Stimulated activated CD4-positive, alpha-beta T cell treated with anti-CD3 and anti-CD28 coated beads, Interleukin-15, amount 100 ng/mL, for 1 hour (primary cell): Measurements from ENCODE around the gene NECTIN3.

ENCODE experiments used
- DNase-seq, 2 donors: peaks; one replicate each; pipeline ENCODE4 v3.0.0-alpha.2; 2020; ENCODE audit warnings: low read depth in 1 of 2, low spot score in 1 of 2

The NECTIN3 gene

DNA sequence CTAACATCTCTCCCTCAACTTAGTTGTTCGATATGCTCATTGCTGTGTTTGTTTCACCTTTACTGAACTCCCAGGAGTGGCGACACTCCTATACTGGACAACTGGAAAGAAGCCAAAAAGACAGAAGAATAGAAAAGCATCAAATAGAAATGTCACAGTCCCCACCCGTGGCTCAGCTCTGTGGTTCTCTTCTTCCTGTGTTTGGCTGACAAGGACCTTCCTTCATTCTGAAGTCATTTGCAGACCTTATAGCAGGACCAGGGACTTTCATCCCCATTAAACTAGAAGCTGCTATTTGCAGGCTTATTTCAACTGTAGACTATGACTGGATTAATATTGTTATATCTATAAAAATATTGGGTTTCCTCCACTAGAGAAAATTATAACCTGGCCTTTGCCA lies 125.9 kb downstream of the NECTIN3 start:
- DNase-seq = no peak

DNA sequence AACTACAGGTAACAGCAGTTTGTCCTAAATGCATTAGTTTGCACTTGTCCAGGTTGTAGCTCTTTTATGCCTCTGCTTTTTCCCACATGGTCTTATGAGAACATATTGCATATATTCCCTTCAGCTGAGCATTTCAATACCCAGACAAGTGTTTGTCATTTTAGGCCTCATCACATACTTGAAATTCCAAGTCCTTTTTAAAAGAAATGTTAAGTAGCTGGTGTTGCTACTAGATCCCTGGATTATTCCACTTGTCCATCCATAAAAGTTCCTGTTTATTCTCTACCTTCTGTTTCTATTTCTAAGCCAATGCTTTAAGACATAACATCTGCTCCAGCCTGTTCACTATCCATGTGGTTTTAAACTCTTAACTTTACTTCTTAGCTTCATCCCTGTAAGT lies 128.4 kb downstream of the NECTIN3 start:
- DNase-seq = no peak

DNA sequence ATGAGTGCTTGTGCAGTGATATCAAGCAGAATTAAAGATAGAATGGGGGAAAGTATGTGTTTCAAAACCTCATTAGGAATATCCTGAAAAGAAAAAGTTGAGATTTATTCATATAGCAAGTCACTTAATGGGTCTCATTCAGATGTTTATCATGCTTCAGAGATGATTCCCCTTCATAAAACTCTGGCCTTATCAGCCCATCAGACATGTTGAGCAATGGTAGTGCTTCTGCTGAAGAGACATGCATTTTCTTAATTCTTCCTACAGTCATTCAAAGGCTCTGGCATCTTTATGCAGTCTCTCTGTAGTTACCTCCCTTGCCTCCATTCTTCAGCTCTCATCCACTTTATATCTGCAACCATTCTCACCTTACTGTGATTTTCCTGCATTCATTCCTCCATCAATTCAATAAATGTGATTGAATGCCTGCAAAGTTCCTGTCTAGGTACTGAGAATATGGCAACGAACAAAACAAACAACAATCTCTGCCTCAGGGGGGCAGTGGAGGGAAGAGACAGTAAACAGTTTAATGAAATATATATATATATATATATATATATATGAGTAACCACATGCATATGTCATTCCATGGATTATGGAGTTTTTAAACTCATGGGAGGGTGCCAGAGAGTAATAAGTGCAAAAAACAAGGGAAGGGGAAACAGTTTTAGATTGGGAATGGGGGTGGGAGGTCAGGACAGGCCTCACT lies 138.5 kb downstream of the NECTIN3 start:
- no peak for DNase-seq

DNA sequence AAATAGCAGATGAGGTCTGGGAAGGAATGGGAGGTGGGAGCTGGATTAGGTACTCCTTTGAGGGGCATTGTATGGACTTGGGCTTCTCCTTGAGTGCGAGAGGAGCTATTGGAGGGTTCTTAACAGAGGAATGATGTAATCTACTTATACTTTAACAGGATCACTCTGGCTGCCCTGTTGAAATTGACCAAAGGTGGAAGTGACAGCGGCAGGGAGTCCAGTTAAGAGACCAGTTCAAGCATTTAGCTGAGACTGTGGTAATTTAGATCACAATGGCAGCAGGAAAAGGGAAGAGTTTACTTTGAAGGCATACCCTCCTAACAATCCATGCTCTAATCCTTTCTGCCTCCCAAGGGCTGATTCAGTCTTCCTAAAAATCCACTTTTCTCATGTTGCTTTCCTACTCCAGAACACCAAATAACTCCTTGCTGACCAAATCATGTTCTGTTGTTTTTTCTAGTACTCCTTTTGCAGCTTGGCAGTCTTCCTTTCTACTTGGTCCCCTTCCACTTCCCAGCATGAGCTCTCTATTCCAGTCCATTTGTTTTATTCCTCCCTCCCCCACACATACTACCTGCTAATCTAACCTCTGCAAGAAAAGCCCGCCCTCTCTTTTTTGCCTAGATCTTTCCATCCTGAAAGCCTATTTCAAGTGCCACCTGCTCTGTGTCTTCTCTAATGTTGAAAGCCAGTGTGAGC lies 139.4 kb downstream of the NECTIN3 start:
- DNase-seq = no peak

DNA sequence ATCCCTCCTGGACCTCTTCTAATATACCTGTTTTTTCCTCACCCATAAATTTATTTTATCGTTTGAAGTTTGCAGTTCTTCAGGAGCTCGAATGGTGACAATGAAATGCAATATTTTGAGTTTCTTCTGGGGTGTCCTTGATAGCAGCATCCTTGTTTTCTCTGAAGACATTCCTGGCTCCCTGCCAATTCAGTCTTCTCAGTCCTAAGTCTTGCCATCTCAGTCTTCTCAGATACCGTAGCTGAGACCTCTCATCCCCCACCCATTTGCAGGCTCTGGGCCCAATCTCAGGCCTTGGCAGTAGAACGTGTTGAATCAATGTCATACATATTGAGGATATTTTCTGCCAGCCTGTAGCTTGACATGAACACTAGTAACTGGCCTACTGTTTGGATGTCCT lies 140.9 kb downstream of the NECTIN3 start:
- DNase-seq = no peak

DNA sequence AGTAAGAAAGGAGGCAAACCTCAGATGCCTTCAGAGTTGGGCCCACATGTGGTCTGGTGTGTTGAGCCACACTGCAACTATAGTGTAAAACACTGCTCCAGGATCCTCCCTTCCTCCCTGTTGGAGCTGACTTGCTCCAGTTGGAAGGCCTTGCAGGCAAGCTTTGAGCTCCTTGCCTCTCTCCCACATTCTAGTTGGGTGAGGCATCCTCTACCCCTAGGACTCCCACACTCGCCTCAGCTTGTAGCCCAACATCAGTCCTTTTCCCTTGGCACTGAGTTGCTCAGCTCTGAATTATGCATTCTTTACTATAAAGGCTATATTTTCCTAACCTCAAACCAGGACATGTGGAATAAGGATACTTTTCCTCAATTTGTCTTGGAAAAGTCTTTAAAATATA lies 143.9 kb downstream of the NECTIN3 start:
- no peak for DNase-seq

DNA sequence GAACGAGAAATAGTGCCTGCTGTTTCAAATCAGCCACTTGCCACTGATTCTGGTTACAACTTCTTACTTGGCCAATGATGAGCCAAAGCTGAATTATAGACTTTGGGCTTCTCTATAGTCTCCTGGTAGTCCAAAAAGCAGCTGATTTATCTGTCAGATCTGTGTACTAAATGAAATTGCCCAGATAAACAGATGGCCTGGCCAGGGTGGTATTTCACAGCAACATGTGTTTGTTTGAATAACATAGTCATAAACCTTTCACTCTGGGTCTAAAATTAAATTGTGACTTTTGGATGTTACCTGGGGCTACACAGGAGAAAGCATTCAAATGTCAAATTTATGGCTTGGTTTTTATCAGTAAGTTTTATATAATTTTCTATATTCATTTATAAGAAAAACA lies 147.0 kb downstream of the NECTIN3 start:
- no peak for DNase-seq

DNA sequence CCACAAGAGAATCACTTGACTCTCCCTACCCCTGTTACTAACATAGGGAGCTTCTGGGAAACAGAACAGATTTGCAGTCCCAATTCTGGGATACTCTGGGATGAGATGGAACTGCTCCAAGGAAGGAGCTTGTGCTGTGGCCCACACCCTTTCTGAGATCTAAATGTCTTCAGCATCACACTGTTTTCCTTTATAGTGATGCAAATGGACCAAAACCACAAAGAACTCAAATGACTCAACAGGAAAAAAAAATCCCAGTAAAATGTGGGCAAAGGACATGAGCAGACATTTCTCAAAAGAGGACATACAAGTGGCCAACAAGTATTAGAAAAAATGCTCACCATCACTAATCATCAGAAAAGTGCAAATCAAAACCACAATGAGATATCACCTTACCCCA lies 155.6 kb downstream of the NECTIN3 start:
- DNase-seq = no peak

DNA sequence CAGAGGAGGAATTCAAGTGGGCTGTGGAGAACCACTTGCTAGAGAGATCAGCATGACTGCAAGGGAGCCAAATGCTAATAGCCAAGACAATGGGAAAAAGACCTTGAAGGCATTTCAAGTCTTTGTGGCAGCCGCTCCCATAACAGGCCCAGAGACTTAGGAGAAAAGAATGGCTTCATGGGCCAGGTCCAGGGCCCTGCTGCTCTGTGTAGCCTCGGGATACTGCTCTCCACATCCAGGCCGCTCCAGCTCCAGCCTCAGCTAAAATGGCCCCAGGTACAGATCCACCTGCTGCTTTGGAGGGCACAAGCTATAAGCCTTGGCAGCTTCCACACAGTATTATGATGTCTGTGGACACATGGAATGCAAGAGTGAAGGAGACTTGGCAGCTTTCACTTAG lies 157.7 kb downstream of the NECTIN3 start:
- no peak for DNase-seq

DNA sequence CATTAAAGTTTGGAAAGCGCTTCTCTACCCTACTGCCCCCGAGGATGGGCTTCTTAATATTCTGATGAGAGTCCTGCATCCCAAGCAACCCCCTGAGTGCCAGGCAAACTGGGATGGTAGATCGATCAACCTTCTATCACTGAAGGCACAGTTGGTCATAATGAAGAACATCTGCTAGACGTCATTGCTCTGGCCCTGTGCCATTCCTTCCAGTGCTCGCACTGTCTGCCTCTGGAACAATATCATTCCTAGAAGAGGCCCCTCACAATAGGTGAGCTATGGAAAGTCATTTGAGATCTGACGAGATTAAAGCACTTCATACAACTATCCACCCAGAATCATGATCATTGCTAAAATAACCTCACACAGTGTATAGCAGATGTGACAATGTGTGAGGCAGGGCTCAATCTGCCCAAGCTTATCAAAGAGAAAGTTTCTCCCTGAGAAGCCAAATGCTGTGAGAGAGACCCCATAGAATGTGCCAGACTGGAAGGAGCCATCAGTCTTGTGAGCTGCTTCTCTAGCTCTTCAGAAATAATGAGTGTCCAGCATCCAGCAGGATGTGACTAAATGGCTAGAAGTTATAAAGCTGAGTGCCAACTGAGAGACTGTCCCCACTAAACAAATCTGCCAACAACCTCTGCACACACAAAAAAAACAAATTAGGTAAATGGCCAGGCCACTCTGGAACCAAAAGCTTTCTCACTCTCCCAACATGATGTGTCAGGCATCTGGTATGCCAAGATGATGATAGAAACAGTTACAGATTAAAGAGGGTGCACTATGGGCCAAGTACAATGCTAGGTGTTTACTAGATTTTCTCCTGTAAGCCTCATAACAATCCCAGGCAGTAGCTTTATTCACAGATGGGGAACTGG lies 165.5 kb downstream of the NECTIN3 start:
- no peak for DNase-seq

DNA sequence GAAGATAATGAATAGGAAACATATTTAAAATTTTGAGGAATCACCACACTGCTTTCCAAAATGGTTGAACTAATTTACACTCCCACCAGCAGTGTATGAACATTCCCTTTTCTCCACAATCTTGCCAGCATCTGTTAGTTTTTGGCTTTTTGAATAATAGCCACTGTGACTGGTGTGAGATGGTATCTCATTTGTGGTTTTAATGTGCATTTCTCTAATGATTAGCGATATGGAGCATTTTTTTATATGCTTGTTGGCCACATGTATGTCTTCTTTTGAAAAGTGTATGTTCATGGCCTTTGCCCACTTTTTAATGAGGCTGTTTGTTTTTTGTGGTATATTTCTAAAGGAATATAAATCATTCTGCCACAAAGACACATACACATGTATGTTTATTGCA lies 166.3 kb downstream of the NECTIN3 start:
- DNase-seq = no peak

DNA sequence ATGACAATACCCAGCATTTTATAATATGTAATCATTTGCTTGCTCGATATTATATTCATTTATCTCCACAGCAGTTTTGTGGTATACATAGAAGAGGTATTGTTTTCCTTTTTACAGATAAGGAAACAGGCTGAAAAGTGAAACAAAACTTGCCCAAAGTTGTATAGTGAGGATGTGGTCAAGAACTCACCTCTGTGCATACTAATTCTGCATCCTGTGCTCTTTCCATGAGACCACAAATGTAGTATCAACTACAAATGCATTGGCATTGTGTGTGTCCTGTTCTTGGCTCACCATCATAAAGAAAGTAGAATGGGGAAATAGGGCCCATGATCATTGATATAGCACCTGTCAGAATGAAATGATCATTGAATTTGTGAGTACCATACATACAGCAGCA lies 167.3 kb downstream of the NECTIN3 start:
- DNase-seq = no peak

DNA sequence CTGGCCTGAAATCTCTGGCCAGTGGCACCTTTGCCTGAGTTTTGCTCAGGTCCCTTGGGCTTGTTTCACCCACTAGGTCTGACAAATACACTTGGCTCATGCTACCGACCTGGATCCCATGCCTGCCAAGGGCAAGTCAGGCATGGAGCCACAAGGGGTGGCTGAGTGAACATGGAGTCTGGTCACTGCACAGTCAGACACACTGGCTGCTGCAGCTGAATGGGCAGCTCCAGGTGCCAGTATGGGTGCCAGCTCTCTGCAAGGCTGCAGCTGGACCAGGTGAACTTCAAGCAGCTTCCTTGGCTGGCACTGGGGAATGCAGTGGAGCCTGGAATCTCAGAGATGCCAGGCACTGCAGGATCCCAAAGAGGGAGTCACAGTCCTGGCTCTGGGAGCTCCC lies 170.3 kb downstream of the NECTIN3 start:
- no peak for DNase-seq
